Endothelial cell of umbilical vein (primary cell): Measurements from ENCODE around the gene AKR1C2.

Source experiments
- CTCF ChIP-seq, 2 donors: IDR thresholded peaks; 1 replicate in 1 of 2; 2 replicates in 1 of 2; pipeline ENCODE4 v1.5.1; 2011; ENCODE audit warnings: low read length in 2 of 2, mild to moderate bottlenecking in 2 of 2, moderate library complexity in 2 of 2, control low read depth in 1 of 2, inconsistent platforms in 1 of 2, low read depth in 1 of 2; ENCODE audit not compliant: insufficient read depth in 1 of 2; ENCODE audit errors: extremely low read depth in 1 of 2
- EZH2 ChIP-seq: IDR thresholded peaks from 2 replicates; pipeline ENCODE4 v1.6.1; 2012; ENCODE audit warnings: borderline replicate concordance, low read depth, mild to moderate bottlenecking, moderate library complexity, low read length, inconsistent platforms; ENCODE audit not compliant: severe bottlenecking
- FOS ChIP-seq: IDR thresholded peaks from 2 replicates; pipeline ENCODE4 v1.6.1; 2011; ENCODE audit warnings: mild to moderate bottlenecking, low read length, moderate library complexity, borderline replicate concordance; ENCODE audit not compliant: insufficient read depth
- GATA2 ChIP-seq: IDR thresholded peaks from 2 replicates; pipeline ENCODE4 v1.7.0; 2011; ENCODE audit warnings: low read depth, mild to moderate bottlenecking, moderate library complexity, mixed read lengths, low read length; ENCODE audit not compliant: insufficient read length, insufficient read depth
- JUN ChIP-seq: IDR thresholded peaks from 2 replicates; pipeline ENCODE4 v1.6.1; 2011; ENCODE audit warnings: borderline replicate concordance, low read depth; ENCODE audit not compliant: insufficient read length, insufficient read depth
- MAX ChIP-seq: IDR thresholded peaks from 2 replicates; pipeline ENCODE4 v1.6.1; 2011; ENCODE audit not compliant: insufficient read depth, insufficient read length
- MYC ChIP-seq: IDR thresholded peaks from one replicate; pipeline ENCODE4 v1.6.1; 2011; ENCODE audit warnings: mild to moderate bottlenecking, low read depth, low read length
- POLR2A ChIP-seq: IDR thresholded peaks from 2 replicates; pipeline ENCODE4 v1.6.1; 2012; ENCODE audit warnings: low read depth, mild to moderate bottlenecking, control low read depth, low read length
- POLR2AphosphoS5 ChIP-seq: IDR thresholded peaks from 2 replicates; pipeline ENCODE4 v1.6.1; 2012; ENCODE audit warnings: low read depth, mild to moderate bottlenecking, control low read depth, low read length, moderate library complexity; ENCODE audit not compliant: insufficient read depth

- no peak for TF ChIP-seq POLR2A
- no peak for TF ChIP-seq CTCF (IDR thresholded peaks at IDR 0.05; ENCODE audit: extremely low read depth in 1 of 2, insufficient read depth in 1 of 2, low read depth in 1 of 2, low read length in 2 of 2)
- no peak for TF ChIP-seq MAX
- TF ChIP-seq POLR2AphosphoS5: no peak
- no peak for TF ChIP-seq MYC
- peak; percentile 60 for TF ChIP-seq JUN
- no peak for TF ChIP-seq EZH2
- TF ChIP-seq FOS: peak; percentile 66
- no peak for TF ChIP-seq GATA2
Measured at GRCh38 chr10:4947635-4948596, 55.7 kb downstream of the AKR1C2 start.
